DMS 273 (cell line): Measurements from ENCODE around the gene HINT1.
"Not testable (repeated sequence)": the region's sequence is repeated elsewhere in the genome, so short reads cannot be mapped to it uniquely, and the experiment has no call there.

Source experiments
- DNase-seq: peaks from one replicate; lab custom pipeline; 2025; ENCODE audit not compliant: unreplicated experiment; lab: John Stamatoyannopoulos, UW

The HINT1 gene

DNA sequence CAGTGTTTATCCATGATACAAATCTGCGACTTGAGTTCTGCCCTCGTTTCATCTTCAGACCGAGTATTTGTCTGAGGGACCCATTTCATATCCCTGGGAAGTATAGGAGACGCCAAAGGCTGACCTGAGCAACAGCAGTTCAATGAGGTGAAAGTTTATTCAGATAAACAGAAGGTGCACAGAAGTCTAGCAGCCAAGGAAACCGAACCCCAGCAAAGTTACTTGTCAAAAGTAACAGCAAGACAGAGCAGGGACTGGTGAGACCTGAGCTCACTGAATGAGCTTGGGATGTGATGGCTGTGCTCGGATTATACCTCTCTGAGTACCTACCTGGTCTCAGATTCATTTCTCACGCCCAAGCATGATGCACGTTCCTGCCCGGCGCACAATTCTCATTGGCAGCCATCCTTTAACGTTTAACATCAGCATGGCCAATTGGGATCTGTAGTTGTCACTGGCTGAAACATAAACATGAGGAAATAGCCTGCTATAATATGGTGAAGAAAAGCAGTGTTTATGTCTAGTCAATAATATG lies 6.3 kb upstream of the HINT1 start:
- DNase-seq = peak; percentile 63

DNA sequence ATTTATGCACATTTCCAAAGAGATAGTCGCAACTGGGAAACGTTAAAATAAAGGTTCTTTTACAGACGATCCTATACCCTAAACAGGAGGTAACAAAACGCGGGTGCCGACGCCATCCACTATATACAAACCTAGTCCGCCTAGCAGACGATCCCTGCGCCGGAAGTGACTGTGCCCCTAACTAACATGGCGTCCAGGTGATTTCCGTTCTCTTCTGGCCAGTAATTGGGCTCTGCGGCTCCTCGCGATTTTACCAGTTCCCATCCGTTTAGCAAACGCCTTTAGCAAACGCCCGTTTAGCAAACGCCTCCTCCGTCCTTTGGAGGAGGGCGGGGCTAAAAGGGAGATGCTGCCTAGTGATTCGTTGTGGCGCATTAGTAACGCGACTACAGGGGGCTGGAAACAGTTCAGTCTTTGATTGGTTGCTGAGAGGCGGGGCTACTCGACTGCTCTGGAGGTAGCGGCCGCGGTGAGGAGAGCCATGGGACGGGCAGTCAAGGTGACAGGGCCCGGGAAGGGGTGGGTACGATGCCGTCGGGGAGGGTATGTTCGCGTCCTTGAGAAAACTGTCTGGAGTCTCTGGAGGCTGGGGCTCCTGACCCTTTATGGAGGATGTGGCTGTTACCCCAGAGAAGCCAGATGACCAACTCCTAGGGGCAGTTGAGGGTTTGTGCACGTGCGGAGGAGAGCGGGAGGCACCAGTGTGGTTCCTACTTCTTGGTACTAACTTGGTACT lies 5.7 kb upstream of the HINT1 start, which contains the start of gene LYRM7:
LYRM7 (plus strand) TSS at position 405 of the 736 bp plus-strand sequence; CDS start at position 482, 77 bp downstream.
- DNase-seq = peak; percentile 100

DNA sequence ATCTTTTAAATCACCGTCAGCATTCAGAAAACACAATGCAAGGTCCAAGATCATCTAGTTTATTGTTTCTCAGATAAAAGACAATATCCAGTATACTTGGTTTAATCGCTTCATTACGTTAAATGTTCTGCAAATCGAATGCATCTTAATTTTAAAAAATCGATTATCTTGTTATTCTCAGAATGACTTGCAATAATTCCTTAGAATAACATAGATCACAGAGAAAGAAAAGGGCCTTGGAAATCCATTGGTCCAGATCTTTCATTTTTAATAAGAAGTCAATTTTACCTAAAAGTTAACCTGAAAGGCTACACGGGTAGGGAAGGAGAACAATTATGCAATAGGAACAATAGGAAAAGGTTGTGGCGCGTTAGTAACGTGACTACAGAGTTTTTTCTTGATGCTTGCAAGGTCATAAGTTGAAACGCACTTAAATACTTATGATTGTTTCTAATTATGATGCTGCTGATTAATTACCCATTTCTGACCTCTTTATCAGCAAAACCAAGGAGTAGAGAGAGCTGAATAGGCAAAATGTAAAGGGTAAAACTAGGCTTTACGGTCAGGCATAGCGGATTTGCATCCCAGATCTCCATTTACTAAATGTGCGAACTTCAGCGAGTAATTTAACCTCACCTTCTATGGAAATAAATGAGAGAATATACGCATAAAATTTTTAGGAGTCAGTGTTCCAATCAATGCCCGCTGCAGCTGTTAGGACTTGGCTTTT lies 4.9 kb upstream of the HINT1 start:
- DNase-seq = no peak

DNA sequence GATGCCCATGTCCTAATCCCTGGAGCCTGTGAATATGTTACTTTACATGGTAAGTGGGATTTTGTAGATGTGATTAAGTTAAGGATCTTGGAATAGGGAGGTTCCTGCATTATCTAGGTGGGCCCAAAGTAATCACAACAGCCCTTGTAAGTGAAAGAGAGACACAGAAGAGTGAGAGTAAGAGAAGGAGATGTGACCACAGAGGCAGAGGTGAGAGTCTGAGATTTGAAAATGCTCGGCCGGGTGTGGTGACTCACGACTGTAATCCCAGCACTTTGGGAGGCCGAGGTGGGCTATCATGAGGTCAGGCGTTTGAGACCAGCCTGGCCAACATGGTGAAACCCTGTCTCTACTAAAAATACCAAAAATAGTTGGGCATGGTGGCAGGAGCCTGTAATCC lies 2.6 kb upstream of the HINT1 start:
- DNase-seq = no peak

DNA sequence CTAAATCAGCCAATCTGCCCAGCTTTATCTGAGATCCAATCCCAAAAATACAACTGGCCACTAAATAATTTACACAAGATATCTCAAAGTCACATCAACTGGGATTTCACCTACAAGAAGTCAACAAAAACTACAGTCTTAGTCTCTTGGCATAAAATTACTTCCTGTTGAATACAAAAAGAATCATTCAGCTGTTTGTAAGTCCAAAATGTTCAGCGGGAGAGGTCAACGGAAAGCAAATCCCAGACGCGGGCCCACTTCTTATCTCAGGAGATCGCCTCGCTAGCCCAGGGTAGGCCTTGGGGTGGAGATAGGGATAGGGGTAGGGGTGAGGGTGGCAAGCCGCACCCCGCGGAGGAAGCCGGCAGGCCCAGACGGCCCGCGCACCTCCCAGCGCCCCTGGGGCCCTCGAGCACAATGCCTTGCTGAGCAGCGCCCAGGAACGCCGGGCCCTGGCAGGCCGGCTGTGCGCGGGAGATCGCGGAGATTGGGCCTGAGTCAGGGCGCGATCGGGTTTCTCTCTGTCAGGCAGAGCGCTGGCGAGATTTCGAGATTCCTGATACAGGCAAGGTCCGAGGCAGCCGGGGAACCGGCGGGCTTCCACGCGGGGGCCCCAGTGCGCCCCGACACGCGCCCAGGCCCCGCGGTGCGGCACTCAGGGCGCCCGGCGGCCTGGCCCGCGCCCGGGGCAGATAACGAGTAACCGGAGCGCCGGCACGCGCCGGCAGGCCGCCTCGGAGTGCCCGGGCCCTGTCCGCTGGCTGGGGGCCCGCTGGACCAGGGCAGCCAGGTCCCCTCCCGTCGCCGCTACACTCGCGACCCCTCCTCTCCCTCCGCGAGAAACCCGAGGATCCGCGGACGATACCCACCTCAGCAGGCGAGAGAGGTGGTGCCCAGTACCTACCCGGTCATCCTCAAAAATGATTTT lies 601 bp downstream of the HINT1 start:
- peak; percentile 89 for DNase-seq

DNA sequence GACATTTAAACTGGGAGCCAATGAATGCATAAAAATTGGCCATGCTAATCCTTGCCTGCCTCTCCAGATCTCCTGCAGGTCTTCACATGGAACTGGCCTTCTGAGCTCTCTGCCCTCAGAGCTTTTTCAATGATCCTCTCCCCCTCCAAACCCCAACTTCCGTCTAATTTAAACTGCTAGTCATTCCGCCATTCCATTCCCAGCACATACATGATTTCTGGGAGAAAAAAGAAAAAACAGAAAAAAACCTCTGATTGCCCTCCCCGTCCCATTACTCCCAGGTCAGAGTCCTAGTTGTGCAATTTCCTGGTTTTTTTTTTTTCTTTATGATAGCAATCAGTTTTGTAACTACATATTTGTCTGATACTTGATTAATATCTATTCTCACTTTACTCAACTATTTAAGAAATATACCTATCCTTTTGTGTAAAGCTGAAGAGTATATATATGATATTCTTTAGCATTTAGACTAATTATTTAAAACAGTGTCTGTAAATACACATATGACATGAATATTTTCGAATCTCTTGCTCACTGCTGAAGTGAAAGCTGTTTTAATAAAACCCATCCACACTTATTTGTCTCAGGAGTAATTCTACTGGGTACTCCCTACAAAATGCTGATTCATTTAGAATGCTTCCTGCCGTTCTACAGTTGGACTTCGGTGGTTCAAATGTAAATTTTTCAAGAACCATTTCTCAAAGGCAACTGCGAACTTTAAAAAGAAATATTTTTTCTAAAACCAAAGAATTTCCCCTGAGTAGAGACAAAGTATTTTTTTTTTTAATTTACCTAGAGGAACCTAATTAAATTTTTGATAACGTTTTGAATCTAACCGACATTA lies 1.6 kb downstream of the HINT1 start:
- DNase-seq = peak; percentile 37

- no peak for DNase-seq
These were observed 4.9 kb downstream of the HINT1 start for GRCh38 chr5:131160134-131160533.

DNA sequence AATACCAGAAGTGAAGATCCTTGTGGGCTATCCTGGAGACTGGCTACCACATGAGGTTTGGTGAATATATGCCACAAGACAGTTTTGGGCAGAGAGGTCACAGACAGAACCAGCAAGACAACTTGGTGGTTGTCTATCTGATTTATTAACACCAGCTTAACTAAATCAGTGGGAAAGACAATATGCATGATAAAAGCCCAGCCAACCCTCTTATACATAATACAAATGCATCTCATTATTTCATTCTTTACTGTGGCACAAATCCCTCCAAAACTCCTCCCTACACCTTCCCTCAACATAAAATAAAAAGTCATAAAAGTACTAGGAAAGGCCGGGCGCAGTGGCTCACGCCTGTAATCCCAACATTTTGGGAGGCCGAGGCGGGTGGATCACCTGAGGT lies 8.1 kb downstream of the HINT1 start:
- no peak for DNase-seq

DNA sequence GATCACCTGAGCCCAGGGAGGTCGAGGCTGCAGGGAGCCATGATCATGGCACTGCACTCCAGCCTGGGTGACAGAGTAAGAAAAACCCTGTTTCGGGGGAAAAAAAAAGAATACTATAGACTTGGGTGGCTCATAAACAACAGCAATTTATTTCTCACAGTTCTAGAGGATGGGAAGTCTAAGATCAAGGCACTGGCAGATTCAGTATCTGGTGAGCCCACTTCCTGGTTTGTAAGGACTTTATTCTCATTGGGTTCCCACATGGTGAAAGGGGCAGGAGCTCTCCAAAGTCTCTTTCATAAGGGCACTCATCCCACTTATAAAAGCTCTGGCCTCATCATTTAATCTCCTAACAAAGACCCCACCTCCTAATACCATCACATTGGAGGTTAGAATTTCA lies 8.7 kb downstream of the HINT1 start:
- no peak for DNase-seq

- no peak for DNase-seq
These were observed 13.8 kb downstream of the HINT1 start for GRCh38 chr5:131151216-131151615.

DNA sequence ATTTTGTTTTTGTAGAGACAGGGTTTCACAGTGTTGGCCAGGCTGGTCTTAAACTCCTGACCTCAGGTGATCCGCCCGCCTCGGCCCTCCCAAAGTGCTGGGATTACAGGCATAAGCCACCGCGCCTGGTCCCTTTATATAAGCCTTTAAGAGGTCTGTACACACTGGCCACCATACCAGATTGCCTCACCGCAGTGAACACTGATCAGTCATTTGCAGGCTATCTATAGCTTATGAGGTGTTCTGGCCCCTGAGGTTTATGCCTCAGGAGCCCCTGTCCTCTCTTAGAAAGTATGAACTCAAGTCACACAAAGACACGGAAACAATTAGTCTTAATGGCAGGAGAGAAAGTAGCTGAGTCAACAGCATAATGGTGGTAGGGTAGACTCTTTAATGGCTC lies 14.6 kb downstream of the HINT1 start:
- no peak for DNase-seq

- no peak for DNase-seq
These were observed 16.2 kb downstream of the HINT1 start for GRCh38 chr5:131148835-131149234.

DNA sequence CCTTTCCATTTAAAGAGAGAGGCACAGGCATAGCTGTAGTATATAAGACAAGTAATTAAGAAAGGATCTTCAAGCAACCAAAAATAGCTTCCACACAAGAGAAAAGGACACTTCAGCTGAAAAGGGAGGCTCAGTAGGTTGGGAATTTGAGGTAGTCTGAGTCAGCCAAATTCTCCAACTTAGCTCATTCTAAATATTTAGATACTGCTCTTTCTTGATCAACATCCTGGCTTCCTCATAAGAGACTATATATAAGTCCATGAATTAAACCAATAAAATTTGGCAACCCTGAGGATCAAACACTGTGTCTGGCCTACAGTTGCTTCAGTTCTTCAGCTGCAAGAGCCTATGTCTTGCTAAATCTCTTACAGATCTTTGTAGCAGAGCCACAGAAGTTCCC lies 17.8 kb downstream of the HINT1 start:
- no peak for DNase-seq

GRCh38 chr5:131142970-131143617 lies 22.0 kb downstream of the HINT1 start:
- no peak for DNase-seq

GRCh38 chr5:131139321-131139720 lies 25.7 kb downstream of the HINT1 start:
- DNase-seq = no peak

DNA sequence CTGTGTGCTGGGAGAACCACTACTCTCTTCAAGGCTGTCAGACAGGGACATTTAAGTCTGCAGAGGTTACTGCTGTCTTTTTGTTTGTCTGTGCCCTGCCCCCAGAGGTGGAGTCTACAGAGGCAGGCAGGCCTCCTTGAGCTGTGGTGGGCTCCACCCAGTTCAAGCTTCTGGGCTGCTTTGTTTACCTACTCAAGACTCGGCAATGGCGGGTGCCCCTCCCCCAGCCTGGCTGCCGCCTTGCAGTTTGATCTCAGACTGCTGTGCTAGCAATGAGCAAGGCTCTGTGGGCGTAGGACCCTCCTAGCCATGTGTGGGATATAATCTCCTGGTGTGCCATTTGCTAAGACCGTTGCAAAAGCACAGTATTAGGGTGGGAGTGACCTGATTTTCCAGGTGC lies 26.6 kb downstream of the HINT1 start:
- DNase-seq = not testable (repeated sequence)

- not testable (repeated sequence) for DNase-seq
These were observed 32.0 kb downstream of the HINT1 start for GRCh38 chr5:131133091-131133490.

GRCh38 chr5:131129306-131129705 lies 35.8 kb downstream of the HINT1 start:
- no peak for DNase-seq

GRCh38 chr5:131127244-131127643 lies 37.8 kb downstream of the HINT1 start:
- not testable (repeated sequence) for DNase-seq

DNA sequence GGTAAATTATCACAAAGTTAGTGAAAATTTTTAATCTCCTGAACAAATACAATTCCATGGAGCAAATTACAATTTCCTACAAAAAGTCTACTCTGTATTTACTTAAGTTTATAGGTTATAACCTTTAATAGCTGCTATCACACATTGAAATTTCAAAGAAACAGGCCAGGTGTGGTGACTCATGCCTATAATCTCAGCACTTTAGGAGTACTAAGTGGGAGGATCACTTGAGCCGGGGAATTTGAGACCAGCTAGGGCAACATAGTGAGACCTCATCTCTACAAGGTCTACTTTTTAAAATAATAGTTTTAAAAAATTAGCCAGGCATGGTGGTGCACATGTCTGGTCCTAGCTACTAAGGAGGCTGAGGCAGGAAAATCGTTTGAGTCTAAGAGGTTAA lies 50.3 kb downstream of the HINT1 start:
- peak; percentile 13 for DNase-seq
